Effector memory CD4-positive, alpha-beta T cell (primary cell): ENCODE data around the gene NEK1.

Experiments
- DNase-seq, 3 donors: peaks; one replicate each; pipeline ENCODE4 v3.0.0-alpha.2; 2020
- H3K27ac ChIP-seq: 2 replicates; pipeline ENCODE4 v1.7.0; 2013; ENCODE audit warnings: mild to moderate bottlenecking, low read length, moderate library complexity; ENCODE audit not compliant: insufficient read depth, poor library complexity, severe bottlenecking
- H3K27me3 ChIP-seq: replicated peaks from 2 replicates; pipeline ENCODE4 v1.7.0; 2013; ENCODE audit warnings: mild to moderate bottlenecking, low read length; ENCODE audit not compliant: insufficient read depth, control insufficient read depth, poor library complexity, severe bottlenecking
- H3K36me3 ChIP-seq: 2 replicates; pipeline ENCODE4 v1.7.0; 2013; ENCODE audit warnings: mild to moderate bottlenecking, low read length, moderate library complexity; ENCODE audit not compliant: control insufficient read depth, insufficient read depth
- H3K4me1 ChIP-seq: 2 replicates; pipeline ENCODE4 v1.7.0; 2013; ENCODE audit warnings: low read length, mild to moderate bottlenecking; ENCODE audit not compliant: control insufficient read depth, insufficient read depth, poor library complexity, severe bottlenecking
- H3K4me3 ChIP-seq: 2 replicates; pipeline ENCODE4 v1.7.0; 2013; ENCODE audit warnings: low read length, low read depth, mild to moderate bottlenecking; ENCODE audit not compliant: insufficient read depth, poor library complexity, severe bottlenecking
- H3K9me3 ChIP-seq: 2 replicates; pipeline ENCODE4 v1.7.0; 2013; ENCODE audit warnings: mild to moderate bottlenecking, low read length, moderate library complexity; ENCODE audit not compliant: control insufficient read depth
- total RNA-seq, 3 donors: gene quantifications; one replicate each; lab custom pipeline; 2026; lab: John Stamatoyannopoulos, UW

The NEK1 gene, protein sequence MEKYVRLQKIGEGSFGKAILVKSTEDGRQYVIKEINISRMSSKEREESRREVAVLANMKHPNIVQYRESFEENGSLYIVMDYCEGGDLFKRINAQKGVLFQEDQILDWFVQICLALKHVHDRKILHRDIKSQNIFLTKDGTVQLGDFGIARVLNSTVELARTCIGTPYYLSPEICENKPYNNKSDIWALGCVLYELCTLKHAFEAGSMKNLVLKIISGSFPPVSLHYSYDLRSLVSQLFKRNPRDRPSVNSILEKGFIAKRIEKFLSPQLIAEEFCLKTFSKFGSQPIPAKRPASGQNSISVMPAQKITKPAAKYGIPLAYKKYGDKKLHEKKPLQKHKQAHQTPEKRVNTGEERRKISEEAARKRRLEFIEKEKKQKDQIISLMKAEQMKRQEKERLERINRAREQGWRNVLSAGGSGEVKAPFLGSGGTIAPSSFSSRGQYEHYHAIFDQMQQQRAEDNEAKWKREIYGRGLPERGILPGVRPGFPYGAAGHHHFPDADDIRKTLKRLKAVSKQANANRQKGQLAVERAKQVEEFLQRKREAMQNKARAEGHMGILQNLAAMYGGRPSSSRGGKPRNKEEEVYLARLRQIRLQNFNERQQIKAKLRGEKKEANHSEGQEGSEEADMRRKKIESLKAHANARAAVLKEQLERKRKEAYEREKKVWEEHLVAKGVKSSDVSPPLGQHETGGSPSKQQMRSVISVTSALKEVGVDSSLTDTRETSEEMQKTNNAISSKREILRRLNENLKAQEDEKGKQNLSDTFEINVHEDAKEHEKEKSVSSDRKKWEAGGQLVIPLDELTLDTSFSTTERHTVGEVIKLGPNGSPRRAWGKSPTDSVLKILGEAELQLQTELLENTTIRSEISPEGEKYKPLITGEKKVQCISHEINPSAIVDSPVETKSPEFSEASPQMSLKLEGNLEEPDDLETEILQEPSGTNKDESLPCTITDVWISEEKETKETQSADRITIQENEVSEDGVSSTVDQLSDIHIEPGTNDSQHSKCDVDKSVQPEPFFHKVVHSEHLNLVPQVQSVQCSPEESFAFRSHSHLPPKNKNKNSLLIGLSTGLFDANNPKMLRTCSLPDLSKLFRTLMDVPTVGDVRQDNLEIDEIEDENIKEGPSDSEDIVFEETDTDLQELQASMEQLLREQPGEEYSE (N-terminal part only)
- total RNA-seq: 27.8 to 48.0 (median 40.9) reads per million in 3 donors

DNA sequence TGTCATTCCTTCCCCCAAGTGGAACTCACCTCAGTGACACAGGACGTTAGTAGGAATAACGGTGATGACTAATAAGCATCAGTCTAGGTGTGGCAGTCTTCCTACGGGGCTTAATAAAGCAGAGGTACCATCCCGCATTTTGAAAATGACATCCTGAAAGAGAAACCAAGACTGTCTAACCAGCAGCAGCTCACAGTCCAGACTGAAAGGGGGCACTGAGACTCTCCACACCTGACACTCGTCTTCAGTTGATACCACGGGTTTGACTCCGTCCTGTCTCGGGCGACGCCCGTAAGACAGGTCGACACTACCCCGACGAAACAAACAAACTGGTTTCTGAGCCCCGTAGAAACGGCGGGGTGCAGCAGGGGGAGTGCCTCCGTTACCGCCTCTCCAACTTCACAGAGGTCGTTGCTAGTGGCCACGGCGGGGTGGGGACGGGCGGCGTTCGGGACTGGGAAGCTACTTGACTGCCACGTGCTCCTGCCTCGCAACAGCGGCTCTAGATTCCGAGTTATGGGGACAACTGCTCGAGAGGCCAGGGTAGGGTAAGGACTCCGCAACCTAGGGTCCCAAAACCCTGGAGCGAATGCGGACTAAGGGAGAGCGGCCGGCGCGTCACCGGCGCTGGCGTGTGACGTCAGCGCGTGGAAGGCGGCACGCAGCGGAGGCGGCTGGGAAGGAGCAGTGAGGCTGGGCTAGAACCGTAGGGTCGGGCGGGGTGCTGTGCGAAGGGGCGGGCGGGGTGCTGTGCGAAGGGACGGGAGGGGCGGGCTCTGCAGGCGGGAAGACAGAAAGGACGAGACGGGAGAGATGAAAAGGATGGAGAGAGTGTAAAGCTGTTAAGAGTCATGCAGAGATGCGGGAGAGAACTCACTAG lies at the start of gene NEK1:
NEK1 (minus strand) TSS at position 593 of the 880 bp plus-strand sequence. CDS start 9,953 bp downstream, outside the sequence.
- Histone ChIP-seq H3K9me3 (no peaks in the 10 kb centered on the region), H3K4me1 (peaks cover 3% of the 10 kb centered on the region), H3K27me3 (no peaks in the 10 kb centered on the region), H3K4me3 (peak within 1 kb of the TSS; percentile 67), H3K36me3 (no peaks in the 10 kb centered on the region), H3K27ac (peak within 1 kb of the TSS; percentile 97)
- peak; percentile 77 to 82 (median 77) for DNase-seq

DNA sequence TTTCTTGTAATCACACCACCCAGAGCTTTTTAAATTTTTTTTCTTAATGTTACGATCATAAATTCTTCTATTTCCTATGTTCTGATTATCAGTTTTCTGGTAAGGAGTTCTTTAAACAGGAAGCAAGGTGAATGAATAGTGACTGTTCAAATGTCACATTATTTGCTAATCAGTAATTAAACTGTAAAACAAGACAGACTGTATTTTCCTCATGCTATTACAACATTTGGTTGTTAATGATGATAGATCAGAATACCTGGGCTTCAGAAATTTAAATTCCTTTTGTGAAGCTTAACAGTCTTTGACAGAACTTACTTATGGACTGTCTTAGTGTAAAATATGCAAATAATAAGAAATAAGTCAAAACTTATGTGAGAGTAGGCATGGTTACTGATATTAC lies 49.4 kb upstream of the NEK1 start:
- H3K27ac ChIP-seq: no peak overlapping the region
- H3K36me3 ChIP-seq: no peaks in the 10 kb centered on the region
- H3K4me1 ChIP-seq: peaks cover 4% of the 10 kb centered on the region
- no peak overlapping the region for H3K4me3 ChIP-seq
- no peaks in the 10 kb centered on the region for H3K9me3 ChIP-seq
- H3K27me3 ChIP-seq: no peaks in the 10 kb centered on the region
- DNase-seq: no peak

DNA sequence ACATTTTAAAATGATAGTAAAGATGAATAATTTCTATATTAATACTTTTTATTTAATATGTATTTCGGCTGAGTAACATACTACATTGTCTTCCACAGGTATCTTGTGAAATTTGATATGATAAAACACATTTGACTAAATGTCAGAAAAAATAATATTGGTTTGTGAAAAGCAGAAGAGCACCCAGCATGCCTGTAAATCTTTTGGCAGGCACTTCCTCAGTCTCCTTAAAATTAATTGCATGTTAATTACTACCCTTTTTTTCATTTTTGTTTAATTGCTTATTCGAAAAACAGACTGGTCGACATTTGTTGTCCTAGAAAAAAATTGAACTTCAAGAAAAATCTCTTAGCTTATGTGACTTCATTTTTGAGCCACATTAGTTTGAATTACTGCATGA lies 48.5 kb upstream of the NEK1 start:
- no peak overlapping the region for H3K4me3 ChIP-seq

DNA sequence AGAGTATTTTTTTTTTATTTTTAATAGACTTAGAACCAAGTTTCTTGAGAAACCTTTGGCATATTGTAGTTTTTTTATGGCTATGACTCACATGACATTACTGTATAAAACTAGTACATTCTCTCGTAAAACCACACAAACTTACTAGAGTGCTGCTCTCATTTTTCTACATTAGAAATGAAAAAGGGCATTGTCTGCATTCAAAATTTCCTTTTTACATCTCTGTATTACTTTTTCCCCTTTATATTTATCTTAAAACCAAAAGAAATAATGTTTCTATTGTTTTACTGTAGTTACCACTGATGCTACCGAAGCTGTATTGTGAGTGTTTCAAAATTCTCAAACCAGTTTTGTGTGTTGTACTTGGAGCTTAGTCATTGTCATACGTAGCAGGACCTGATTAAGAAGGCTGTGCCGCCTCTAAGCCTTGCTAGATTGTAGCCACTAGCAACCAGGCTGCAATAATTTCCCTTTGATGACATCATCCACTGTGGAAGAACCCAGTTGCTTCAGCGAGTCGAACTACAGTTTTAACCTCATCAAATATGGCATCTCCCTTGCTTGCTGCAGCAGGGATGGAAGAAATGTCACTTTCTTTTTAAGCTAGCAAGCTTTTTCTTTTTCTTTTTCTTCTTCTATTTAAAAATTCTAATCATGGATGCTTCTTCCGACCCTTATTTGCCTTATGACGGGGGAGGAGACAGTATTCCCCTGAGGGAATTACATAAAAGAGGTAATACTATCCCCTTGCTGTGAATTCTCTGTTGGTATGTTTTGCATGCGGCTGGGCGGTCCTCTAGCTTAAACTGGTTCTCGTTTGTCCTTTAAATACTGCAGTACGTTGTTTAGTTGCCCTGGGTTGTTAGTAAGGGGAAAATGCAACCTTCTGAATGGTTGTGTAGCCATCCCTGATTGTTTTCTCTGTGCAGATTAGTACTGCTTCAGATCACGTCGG lies 47.6 kb upstream of the NEK1 start:
- Histone ChIP-seq H3K27ac (peak overlapping the region; percentile 53), H3K4me1 (peaks cover 4% of the 10 kb centered on the region), H3K4me3 (peak overlapping the region; percentile 9), H3K36me3 (no peaks in the 10 kb centered on the region), H3K9me3 (no peaks in the 10 kb centered on the region), H3K27me3 (no peaks in the 10 kb centered on the region)
- DNase-seq: peak; percentile 40 to 54 (median 53)

More for the DNA sequence above, 48.5 kb upstream of the NEK1 start:
- H3K27ac ChIP-seq: no peak overlapping the region
- H3K27me3 ChIP-seq: no peaks in the 10 kb centered on the region
- no peak for DNase-seq
- H3K36me3 ChIP-seq: no peaks in the 10 kb centered on the region
- H3K9me3 ChIP-seq: no peaks in the 10 kb centered on the region
- H3K4me1 ChIP-seq: peaks cover 4% of the 10 kb centered on the region

DNA sequence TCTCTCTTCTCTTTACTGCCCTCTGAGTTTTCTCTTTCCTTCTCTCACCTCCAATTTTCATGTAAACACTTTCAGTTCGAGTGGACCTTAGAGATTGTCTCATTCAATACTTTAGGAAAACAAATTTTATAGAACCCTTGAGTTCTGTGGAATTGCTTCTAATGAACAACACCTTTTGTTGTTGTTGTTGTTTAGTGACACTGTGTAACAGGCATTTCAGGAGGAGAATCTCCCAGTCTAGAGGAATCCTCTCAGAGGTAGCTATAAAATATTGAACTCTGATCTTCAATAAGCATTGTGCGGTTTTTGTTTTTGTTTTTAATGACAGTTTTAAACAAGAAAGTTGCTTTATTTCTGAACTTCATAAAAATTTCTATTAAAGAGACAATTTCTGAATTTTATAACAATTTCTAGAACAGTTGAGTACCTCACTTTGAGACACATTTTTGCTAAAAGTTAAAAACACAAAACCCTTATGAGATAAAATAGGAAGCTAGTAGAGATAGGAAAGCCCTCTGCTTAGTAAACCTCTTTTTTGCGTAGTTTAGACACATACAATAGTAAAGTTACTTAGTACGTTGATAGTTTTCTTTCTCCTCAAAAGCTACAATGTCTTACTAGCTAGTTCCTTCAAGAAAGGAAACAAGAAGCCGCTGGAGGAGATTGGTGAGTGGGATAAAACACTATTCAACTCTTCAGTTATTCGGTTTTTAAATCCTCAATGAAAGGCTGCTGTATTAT lies 46.8 kb upstream of the NEK1 start:
- Histone ChIP-seq H3K4me1 (peaks cover 4% of the 10 kb centered on the region), H3K36me3 (no peaks in the 10 kb centered on the region), H3K27me3 (no peaks in the 10 kb centered on the region), H3K9me3 (no peaks in the 10 kb centered on the region), H3K27ac (peak overlapping the region; percentile 53), H3K4me3 (no peak overlapping the region)
- no peak for DNase-seq

DNA sequence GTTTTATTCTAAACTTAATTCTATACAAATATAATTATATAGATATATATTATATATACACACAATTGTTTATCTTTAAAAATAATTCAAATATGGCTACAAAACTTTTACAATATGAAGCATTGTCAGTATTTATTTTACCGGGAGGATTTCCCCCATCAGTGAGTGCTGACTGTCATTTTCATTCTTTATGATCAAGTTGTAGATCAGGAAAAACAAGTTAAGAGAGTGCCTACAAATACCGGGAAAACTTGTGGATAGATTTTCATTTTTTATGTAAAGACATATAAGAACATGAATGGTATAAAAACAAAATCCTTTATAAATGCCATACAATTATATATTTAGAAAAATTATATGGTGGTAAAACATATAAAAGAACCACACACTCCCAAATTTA lies 45.8 kb upstream of the NEK1 start:
- DNase-seq: no peak
- Histone ChIP-seq H3K36me3 (no peaks in the 10 kb centered on the region), H3K27ac (no peak overlapping the region)

DNA sequence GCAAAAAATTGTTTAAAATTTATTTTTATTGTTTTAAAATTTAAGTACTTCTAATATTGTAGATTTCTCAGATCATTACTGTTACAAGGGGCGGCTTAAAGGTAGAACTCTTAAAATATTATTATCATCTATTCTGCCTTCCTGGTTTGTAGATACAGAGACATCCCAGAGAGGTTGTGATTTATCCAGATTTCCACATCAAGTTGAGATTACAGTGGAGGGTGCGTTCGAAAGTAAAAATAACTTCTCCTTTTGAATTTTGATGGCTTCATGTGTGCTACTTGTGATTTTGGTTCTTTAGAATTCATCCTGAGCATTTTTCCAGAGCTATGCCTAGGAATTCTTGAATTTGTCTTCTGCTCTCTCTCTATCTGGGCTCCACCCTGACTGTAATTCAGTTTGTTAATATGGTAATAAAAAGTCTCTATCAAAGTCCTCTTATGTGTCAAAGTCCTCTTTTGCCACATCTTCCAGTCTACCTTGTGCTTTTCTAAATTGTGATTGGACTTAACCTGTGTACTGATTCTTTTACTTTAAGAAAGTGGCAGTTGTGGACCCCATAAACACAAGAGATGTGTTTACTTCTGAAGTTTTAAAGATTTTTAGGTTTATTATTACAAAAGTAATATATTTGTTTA lies 45.2 kb upstream of the NEK1 start:
- Histone ChIP-seq H3K27me3 (no peaks in the 10 kb centered on the region), H3K4me1 (peaks cover 4% of the 10 kb centered on the region), H3K9me3 (no peaks in the 10 kb centered on the region), H3K4me3 (no peak overlapping the region), H3K27ac (no peak overlapping the region), H3K36me3 (no peaks in the 10 kb centered on the region)
- DNase-seq: no peak

More for the DNA sequence above, 45.8 kb upstream of the NEK1 start:
- H3K4me3 ChIP-seq: no peak overlapping the region
- peaks cover 4% of the 10 kb centered on the region for H3K4me1 ChIP-seq
- H3K9me3 ChIP-seq: no peaks in the 10 kb centered on the region
- H3K27me3 ChIP-seq: no peaks in the 10 kb centered on the region

DNA sequence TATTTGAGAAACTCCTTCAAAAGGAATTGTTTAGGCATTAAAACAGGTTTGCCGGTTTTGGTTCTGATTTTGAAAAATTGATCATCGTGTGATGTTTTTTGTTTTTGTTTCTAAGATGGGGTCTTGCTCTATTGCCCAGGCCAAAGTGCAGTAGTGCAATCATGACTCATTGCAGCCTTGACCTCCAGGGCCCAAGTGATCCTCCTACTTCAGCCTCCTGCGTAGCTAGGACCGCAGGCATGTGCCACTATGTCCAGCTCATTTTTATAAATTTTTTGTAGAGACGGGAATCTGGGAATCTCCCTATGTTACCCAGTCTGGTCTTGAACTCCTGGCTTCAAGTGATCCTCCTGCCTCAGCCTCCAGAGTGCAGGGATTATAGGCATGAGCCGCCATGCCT lies 43.0 kb upstream of the NEK1 start:
- Histone ChIP-seq H3K9me3 (no peaks in the 10 kb centered on the region), H3K4me1 (peaks cover 4% of the 10 kb centered on the region), H3K4me3 (no peak overlapping the region), H3K27ac (no peak overlapping the region), H3K27me3 (no peaks in the 10 kb centered on the region), H3K36me3 (no peaks in the 10 kb centered on the region)
- no peak for DNase-seq
